ENCODE results near the gene MYLK3.

DNA sequence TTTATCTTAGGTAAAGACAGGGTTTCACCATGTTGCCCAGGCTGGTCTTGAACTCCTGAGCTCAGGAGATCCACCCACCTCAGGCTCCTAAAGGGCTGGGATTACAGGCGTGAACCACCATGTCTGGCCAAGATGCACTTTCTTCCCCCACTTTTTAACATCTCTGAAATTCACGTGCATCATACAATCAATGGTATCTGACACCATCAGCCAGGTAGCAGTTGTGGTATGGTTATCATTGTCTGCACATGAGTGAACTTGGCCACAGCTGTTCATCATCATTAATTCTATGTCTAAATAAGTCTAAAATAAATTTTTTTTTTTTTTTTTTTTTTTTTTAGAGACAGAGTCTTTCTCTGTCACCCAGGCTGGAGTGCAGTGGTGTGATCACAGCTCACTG is 34.2 kb upstream of the MYLK3 start:
- TF ChIP-seq EP300 (IDR thresholded peaks at IDR 0.05) (no peak), POLR2AphosphoS5 (IDR thresholded peaks at IDR 0.05) (no peak)
- TF ChIP-seq, protein P1, sequence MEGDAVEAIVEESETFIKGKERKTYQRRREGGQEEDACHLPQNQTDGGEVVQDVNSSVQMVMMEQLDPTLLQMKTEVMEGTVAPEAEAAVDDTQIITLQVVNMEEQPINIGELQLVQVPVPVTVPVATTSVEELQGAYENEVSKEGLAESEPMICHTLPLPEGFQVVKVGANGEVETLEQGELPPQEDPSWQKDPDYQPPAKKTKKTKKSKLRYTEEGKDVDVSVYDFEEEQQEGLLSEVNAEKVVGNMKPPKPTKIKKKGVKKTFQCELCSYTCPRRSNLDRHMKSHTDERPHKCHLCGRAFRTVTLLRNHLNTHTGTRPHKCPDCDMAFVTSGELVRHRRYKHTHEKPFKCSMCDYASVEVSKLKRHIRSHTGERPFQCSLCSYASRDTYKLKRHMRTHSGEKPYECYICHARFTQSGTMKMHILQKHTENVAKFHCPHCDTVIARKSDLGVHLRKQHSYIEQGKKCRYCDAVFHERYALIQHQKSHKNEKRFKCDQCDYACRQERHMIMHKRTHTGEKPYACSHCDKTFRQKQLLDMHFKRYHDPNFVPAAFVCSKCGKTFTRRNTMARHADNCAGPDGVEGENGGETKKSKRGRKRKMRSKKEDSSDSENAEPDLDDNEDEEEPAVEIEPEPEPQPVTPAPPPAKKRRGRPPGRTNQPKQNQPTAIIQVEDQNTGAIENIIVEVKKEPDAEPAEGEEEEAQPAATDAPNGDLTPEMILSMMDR (IDR thresholded peaks at IDR 0.05), result no peak
